Neural progenitor cell (in vitro differentiated cells): Measurements from ENCODE around the gene ARHGEF11. TPM values are rescaled to one million over a fixed set of nuclear protein-coding genes. Genes with fewer than 3 reads are reported as not detected.

Source experiments
- DNase-seq: peaks from one replicate; pipeline ENCODE4 v3.0.0-alpha.2; 2016; ENCODE audit warnings: low spot score
- H2AFZ ChIP-seq: fragments of 200-600 bp; sonication (generic); replicated peaks from 2 replicates; pipeline ENCODE4 v1.6.1; 2016; ENCODE audit warnings: antibody characterized with exemption
- H3F3A ChIP-seq: fragments of 200-600 bp; sonication (generic); 2 replicates; pipeline ENCODE4 v1.6.1; 2016; ENCODE audit warnings: antibody characterized with exemption, low read depth
- H3K27ac ChIP-seq: fragments of 200-600 bp; sonication (generic); 2 replicates; pipeline ENCODE4 v1.5.1; 2016; ENCODE audit warnings: mild to moderate bottlenecking
- H3K27me3 ChIP-seq: fragments of 200-600 bp; sonication (generic); 2 replicates; pipeline ENCODE4 v1.6.1; 2016; ENCODE audit warnings: mild to moderate bottlenecking, moderate library complexity
- H3K36me3 ChIP-seq: fragments of 200-600 bp; sonication (generic); 2 replicates; pipeline ENCODE4 v1.5.1; 2016
- H3K4me1 ChIP-seq: fragments of 200-600 bp; sonication (generic); 2 replicates; pipeline ENCODE4 v1.6.1; 2016; ENCODE audit warnings: mixed run types
- H3K4me2 ChIP-seq: fragments of 200-600 bp; sonication (generic); 2 replicates; pipeline ENCODE4 v1.6.1; 2016
- H3K4me3 ChIP-seq: fragments of 200-600 bp; sonication (generic); 2 replicates; pipeline ENCODE4 v1.5.1; 2016
- H3K79me2 ChIP-seq: fragments of 200-600 bp; sonication (generic); 2 replicates; pipeline ENCODE4 v1.6.1; 2016; ENCODE audit warnings: low read depth
- H3K9ac ChIP-seq: fragments of 200-600 bp; sonication (generic); 2 replicates; pipeline ENCODE4 v1.6.1; 2016
- H3K9me3 ChIP-seq: fragments of 200-600 bp; sonication (generic); 2 replicates; pipeline ENCODE4 v1.5.1; 2016; ENCODE audit warnings: low read depth
- H4K20me1 ChIP-seq: fragments of 200-600 bp; sonication (generic); 2 replicates; pipeline ENCODE4 v1.6.1; 2016; ENCODE audit warnings: low read depth
- H3K27ac Mint-ChIP-seq: 3 replicates; pipeline ENCODE4 v1.8.0; 2021; ENCODE audit warnings: mixed read lengths
- H3K27me3 Mint-ChIP-seq: 2 replicates; pipeline ENCODE4 v1.8.0; 2022; ENCODE audit warnings: low read depth, mild to moderate bottlenecking, inconsistent platforms, moderate library complexity, mixed read lengths; ENCODE audit not compliant: insufficient read depth
- H3K36me3 Mint-ChIP-seq: 3 replicates; pipeline ENCODE4 v1.8.0; 2021; ENCODE audit warnings: mixed read lengths
- H3K4me1 Mint-ChIP-seq: 3 replicates; pipeline ENCODE4 v1.8.0; 2021; ENCODE audit warnings: mixed read lengths
- H3K4me3 Mint-ChIP-seq: 3 replicates; pipeline ENCODE4 v1.8.0; 2021; ENCODE audit warnings: mild to moderate bottlenecking, moderate library complexity, mixed read lengths
- H3K9me3 Mint-ChIP-seq: 3 replicates; pipeline ENCODE4 v1.8.0; 2020; ENCODE audit warnings: mixed read lengths
- CTCF ChIP-seq: fragments of 200-600 bp; sonication (generic); IDR thresholded peaks from 2 replicates; pipeline ENCODE4 v1.5.1; 2017; ENCODE audit warnings: antibody characterized with exemption, mild to moderate bottlenecking
- EZH2 ChIP-seq: fragments of 200-600 bp; sonication (generic); IDR thresholded peaks from 2 replicates; pipeline ENCODE4 v1.6.1; 2017; ENCODE audit warnings: antibody characterized with exemption, mild to moderate bottlenecking, moderate library complexity
- EZH2phosphoT487 ChIP-seq: fragments of 200-600 bp; sonication (generic); IDR thresholded peaks from 2 replicates; pipeline ENCODE4 v1.6.1; 2017; ENCODE audit warnings: antibody characterized with exemption
- total RNA-seq: library from RNA; depleted of rRNA; stranded (reverse); fragments of >200 nt; gene quantifications from 2 replicates; pipeline ENCODE4 v1.2.3, GENCODE V29; 2015; ENCODE audit warnings: low replicate concordance

Gene ARHGEF11
- total RNA-seq, 1 donor from 2014 or later: 31.9 TPM

- H3K27ac ChIP-seq: no peak overlapping the region
- Mint-ChIP-seq H3K9me3 (no peaks in the 10 kb centered on the region), H3K27ac (no peak overlapping the region), H3K36me3 (peaks cover 8% of the 10 kb centered on the region), H3K27me3 (peaks cover under 1% of the 10 kb centered on the region), H3K4me1 (peaks cover 16% of the 10 kb centered on the region), H3K4me3 (no peak overlapping the region)
- no peak overlapping the region for H3K4me2 ChIP-seq
- H3K79me2 ChIP-seq: peaks cover 32% of the 10 kb centered on the region
- no peak overlapping the region for H3K9ac ChIP-seq
- TF ChIP-seq EZH2phosphoT487 (no peak), CTCF (no peak), EZH2 (no peak)
- H3K4me3 ChIP-seq: no peak overlapping the region
- H2AFZ ChIP-seq: no peak overlapping the region
- no peaks in the 10 kb centered on the region for H3K36me3 ChIP-seq
- no peaks in the 10 kb centered on the region for H3F3A ChIP-seq
- no peak for DNase-seq
- H3K4me1 ChIP-seq: peaks cover 2% of the 10 kb centered on the region
- H3K27me3 ChIP-seq: no peaks in the 10 kb centered on the region
- no peaks in the 10 kb centered on the region for H3K9me3 ChIP-seq
- H4K20me1 ChIP-seq: peaks cover 33% of the 10 kb centered on the region
Measured at GRCh38 chr1:156994277-156994676, 51.3 kb downstream of the ARHGEF11 start.

GRCh38 chr1:156993426-156994147 lies 52.0 kb downstream of the ARHGEF11 start:
- no peak overlapping the region for H3K27ac ChIP-seq
- H4K20me1 ChIP-seq: peaks cover 28% of the 10 kb centered on the region
- DNase-seq: no peak
- no peak overlapping the region for H3K4me2 ChIP-seq
- TF ChIP-seq CTCF (no peak), EZH2 (no peak), EZH2phosphoT487 (no peak)
- no peaks in the 10 kb centered on the region for H3K9me3 Mint-ChIP-seq
- H3K79me2 ChIP-seq: peaks cover 31% of the 10 kb centered on the region
- H3K36me3 ChIP-seq: no peaks in the 10 kb centered on the region
- no peak overlapping the region for H3K9ac ChIP-seq
- peaks cover 2% of the 10 kb centered on the region for H3K4me1 ChIP-seq
- H3F3A ChIP-seq: no peaks in the 10 kb centered on the region
- no peak overlapping the region for H3K4me3 ChIP-seq
- H3K4me3 Mint-ChIP-seq: no peak overlapping the region
- no peak overlapping the region for H3K27ac Mint-ChIP-seq
- no peaks in the 10 kb centered on the region for H3K9me3 ChIP-seq
- no peaks in the 10 kb centered on the region for H3K27me3 ChIP-seq
- peaks cover 8% of the 10 kb centered on the region for H3K36me3 Mint-ChIP-seq
- H3K27me3 Mint-ChIP-seq: no peaks in the 10 kb centered on the region
- no peak overlapping the region for H2AFZ ChIP-seq
- peaks cover 14% of the 10 kb centered on the region for H3K4me1 Mint-ChIP-seq

DNA sequence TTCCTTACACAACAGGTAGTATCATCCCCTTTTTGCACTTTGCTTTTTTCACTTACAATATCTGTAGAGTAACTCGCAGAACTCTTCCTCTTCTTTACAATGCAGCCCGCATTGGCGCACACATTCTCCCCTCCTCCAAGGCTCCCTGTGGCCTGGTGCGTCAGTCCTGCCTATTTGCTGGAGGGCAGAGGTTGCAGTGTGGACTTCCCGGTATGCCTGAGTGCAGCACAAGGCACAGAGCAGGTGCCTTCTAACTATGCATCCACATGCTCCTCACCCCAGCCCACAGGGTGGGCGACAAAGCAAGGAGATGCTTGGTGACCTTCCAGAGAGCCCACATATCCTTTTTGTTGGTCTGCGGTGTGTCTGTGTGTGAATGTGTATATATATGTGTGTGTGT lies 53.3 kb downstream of the ARHGEF11 start:
- H3K79me2 ChIP-seq: peaks cover 25% of the 10 kb centered on the region
- peaks cover 2% of the 10 kb centered on the region for H3K4me1 ChIP-seq
- H3K4me3 Mint-ChIP-seq: no peak overlapping the region
- H4K20me1 ChIP-seq: peaks cover 21% of the 10 kb centered on the region
- no peak overlapping the region for H3K27ac ChIP-seq
- H3K9me3 ChIP-seq: no peaks in the 10 kb centered on the region
- H2AFZ ChIP-seq: no peak overlapping the region
- no peaks in the 10 kb centered on the region for H3F3A ChIP-seq
- H3K27me3 ChIP-seq: no peaks in the 10 kb centered on the region
- H3K27me3 Mint-ChIP-seq: no peaks in the 10 kb centered on the region
- TF ChIP-seq CTCF (no peak), EZH2 (no peak), EZH2phosphoT487 (no peak)
- no peak overlapping the region for H3K4me2 ChIP-seq
- no peak overlapping the region for H3K27ac Mint-ChIP-seq
- no peaks in the 10 kb centered on the region for H3K9me3 Mint-ChIP-seq
- no peak overlapping the region for H3K4me3 ChIP-seq
- H3K36me3 Mint-ChIP-seq: peaks cover 8% of the 10 kb centered on the region
- H3K36me3 ChIP-seq: no peaks in the 10 kb centered on the region
- peaks cover 6% of the 10 kb centered on the region for H3K4me1 Mint-ChIP-seq
- DNase-seq: no peak
- H3K9ac ChIP-seq: no peak overlapping the region
